A673 (cell line): Measurements from ENCODE around the gene IGF1. TPM values are rescaled to one million over a fixed set of nuclear protein-coding genes. Genes with fewer than 3 reads are reported as not detected.

Source experiments
- BruUV-seq: library from RNA; stranded (reverse); fragments of 400-500 nt; replicated peaks from 2 replicates; lab custom pipeline; 2021; lab: Mats Ljungman, UMichigan
- CTCF ChIA-PET: fragments of 300-600 bp; sonication (Branson Sonifier 250); formaldehyde crosslinking; loops from one replicate; lab custom pipeline; 2022; ENCODE audit warnings: antibody characterized with exemption; lab: Charles Lee
- POLR2A ChIA-PET: fragments of 300-600 bp; sonication (Branson Sonifier 250); formaldehyde crosslinking; loops from one replicate; lab custom pipeline; 2022; ENCODE audit warnings: antibody characterized with exemption; ENCODE audit not compliant: low non-redundant PET; lab: Charles Lee
- DNase-seq: peaks from one replicate; pipeline ENCODE4 v3.0.0-alpha.2; 2015; ENCODE audit warnings: low spot score
- H3K27ac ChIP-seq: fragments of 200-600 bp; sonication (generic); 2 replicates; pipeline ENCODE4 v1.5.1; 2016; ENCODE audit warnings: mixed run types, low read depth, mild to moderate bottlenecking, mixed read lengths, antibody characterized with exemption, low read length; ENCODE audit not compliant: poor library complexity, severe bottlenecking
- H3K27me3 ChIP-seq: fragments of 200-600 bp; sonication (generic); replicated peaks from 2 replicates; pipeline ENCODE4 v1.6.1; 2017; ENCODE audit warnings: mixed run types, low read depth, mild to moderate bottlenecking, mixed read lengths, antibody characterized with exemption, low read length; ENCODE audit not compliant: insufficient read depth, poor library complexity
- H3K36me3 ChIP-seq: fragments of 200-600 bp; sonication (generic); 2 replicates; pipeline ENCODE4 v1.6.1; 2016; ENCODE audit warnings: mixed run types, mild to moderate bottlenecking, mixed read lengths, antibody characterized with exemption, low read length; ENCODE audit not compliant: insufficient read depth, poor library complexity, severe bottlenecking
- H3K4me1 ChIP-seq: fragments of 200-600 bp; sonication (generic); 2 replicates; pipeline ENCODE4 v1.6.1; 2017; ENCODE audit warnings: mixed run types, mild to moderate bottlenecking, mixed read lengths, antibody characterized with exemption, low read length; ENCODE audit not compliant: insufficient read depth, poor library complexity, severe bottlenecking
- H3K4me3 ChIP-seq: fragments of 200-600 bp; sonication (generic); 2 replicates; pipeline ENCODE4 v1.5.1; 2016; ENCODE audit warnings: low read depth, mixed run types, mild to moderate bottlenecking, mixed read lengths, low read length; ENCODE audit not compliant: poor library complexity, severe bottlenecking
- H3K9me3 ChIP-seq: fragments of 200-600 bp; sonication (generic); 2 replicates; pipeline ENCODE4 v1.6.1; 2016; ENCODE audit warnings: mixed run types, low read depth, mild to moderate bottlenecking, mixed read lengths, antibody characterized with exemption, low read length; ENCODE audit not compliant: poor library complexity, severe bottlenecking
- EZH2 ChIP-seq: fragments of 200-600 bp; sonication (generic); IDR thresholded peaks from 2 replicates; pipeline ENCODE4 v1.6.1; 2017; ENCODE audit warnings: borderline replicate concordance, low read depth, mild to moderate bottlenecking, mixed read lengths, antibody characterized with exemption, low read length; ENCODE audit not compliant: poor library complexity, severe bottlenecking
- intact Hi-C: fragments of 100-400 bp; cut with micrococcal nuclease; formaldehyde crosslinking; loops from one replicate; pipeline ENCODE4 v1.10.0; 2022; ENCODE audit not compliant: unreplicated experiment
- total RNA-seq: library from RNA; stranded (reverse); gene quantifications from 2 replicates; pipeline ENCODE4 v1.2.3, GENCODE V29; 2021
- TF ChIP-seq, protein P1 (sequence below): fragments of 300-800, 200-600 bp; sonication (generic); conservative IDR thresholded peaks from 2 replicates; pipeline ENCODE4 v1.5.1; 2017; ENCODE audit warnings: low read depth, mild to moderate bottlenecking, antibody characterized with exemption, low read length, moderate library complexity, mixed read lengths

IGF1 gene
- total RNA-seq, 1 experiment from 2014 or later: 16.4 TPM

DNA sequence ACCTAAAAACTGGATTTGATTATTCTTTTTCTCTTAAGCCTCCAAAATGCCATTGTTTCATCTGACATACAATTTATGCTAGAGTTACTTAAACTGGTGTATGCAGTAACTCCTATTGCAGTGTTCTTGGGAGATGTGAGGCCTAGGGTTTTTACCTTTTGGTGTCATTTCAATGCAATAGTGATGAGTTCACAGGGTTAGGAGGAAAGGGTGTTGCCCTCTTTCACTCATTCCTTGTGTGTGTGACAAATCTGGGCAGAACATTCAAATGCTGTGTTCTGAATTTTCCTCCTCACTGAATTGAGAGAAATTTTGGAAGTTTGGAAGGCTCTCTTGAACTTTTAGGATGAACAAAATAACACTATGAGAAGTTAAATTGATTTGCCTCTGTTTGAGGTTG lies 69.9 kb downstream of the IGF1 start:
- intact Hi-C loops: no loop called here
- peaks cover 14% of the 10 kb centered on the region for H3K4me1 ChIP-seq
- no TSS peak for BruUV-seq
- no peaks in the 10 kb centered on the region for H3K36me3 ChIP-seq
- POLR2A ChIA-PET: no interaction called here
- DNase-seq: no peak
- H3K9me3 ChIP-seq: no peaks in the 10 kb centered on the region
- CTCF ChIA-PET: no interaction called here
- TF ChIP-seq, protein P1, sequence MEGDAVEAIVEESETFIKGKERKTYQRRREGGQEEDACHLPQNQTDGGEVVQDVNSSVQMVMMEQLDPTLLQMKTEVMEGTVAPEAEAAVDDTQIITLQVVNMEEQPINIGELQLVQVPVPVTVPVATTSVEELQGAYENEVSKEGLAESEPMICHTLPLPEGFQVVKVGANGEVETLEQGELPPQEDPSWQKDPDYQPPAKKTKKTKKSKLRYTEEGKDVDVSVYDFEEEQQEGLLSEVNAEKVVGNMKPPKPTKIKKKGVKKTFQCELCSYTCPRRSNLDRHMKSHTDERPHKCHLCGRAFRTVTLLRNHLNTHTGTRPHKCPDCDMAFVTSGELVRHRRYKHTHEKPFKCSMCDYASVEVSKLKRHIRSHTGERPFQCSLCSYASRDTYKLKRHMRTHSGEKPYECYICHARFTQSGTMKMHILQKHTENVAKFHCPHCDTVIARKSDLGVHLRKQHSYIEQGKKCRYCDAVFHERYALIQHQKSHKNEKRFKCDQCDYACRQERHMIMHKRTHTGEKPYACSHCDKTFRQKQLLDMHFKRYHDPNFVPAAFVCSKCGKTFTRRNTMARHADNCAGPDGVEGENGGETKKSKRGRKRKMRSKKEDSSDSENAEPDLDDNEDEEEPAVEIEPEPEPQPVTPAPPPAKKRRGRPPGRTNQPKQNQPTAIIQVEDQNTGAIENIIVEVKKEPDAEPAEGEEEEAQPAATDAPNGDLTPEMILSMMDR: no peak
- no peak for TF ChIP-seq EZH2
- H3K4me3 ChIP-seq: no peak overlapping the region
- no peak overlapping the region for H3K27ac ChIP-seq
- no peaks in the 10 kb centered on the region for H3K27me3 ChIP-seq

DNA sequence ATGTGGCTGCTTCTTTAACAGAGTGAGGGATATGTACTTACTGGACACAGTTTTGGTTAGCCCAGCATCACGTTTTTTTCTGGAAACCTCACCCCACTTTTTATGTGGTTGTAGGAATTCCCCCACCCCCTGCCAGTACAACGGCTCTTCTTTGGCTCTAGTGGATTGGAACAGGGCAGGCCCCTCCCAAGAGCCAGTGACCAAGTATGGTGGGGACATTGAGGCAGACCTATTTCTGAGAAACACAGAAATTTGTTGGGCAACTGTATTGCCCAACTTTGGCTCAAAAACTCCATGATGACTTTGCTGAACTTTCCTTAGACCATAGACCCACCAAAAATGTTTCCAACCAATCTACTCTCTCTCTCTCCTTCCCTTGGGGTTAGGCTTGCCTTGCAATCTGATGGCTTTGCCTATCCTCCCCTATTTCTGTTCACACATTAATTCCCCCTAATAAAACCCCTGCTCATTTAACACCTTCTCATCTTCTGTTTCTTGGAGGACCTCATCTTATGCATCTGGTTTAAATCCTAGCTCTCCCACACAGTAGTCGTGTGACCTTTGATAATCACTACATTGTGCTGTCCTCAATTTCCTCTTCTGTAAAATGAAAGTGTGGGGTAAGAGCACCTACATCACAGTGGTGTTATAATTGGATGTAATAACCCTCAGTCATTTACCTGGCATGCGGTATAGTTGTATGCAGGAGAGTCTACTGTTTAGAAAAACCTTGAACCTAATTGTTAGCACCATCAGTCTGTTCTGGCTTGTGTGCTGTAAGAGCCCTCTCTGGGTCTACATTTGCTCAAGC lies 71.7 kb downstream of the IGF1 start:
- intact Hi-C loops: no loop called here
- H3K9me3 ChIP-seq: no peaks in the 10 kb centered on the region
- ChIA-PET POLR2A (no interaction called here), CTCF (no interaction called here)
- H3K4me1 ChIP-seq: peaks cover 11% of the 10 kb centered on the region
- no peak overlapping the region for H3K27ac ChIP-seq
- no peaks in the 10 kb centered on the region for H3K36me3 ChIP-seq
- TF ChIP-seq EZH2: no peak
- TF ChIP-seq, protein P1: no peak
- H3K27me3 ChIP-seq: no peaks in the 10 kb centered on the region
- DNase-seq: no peak
- H3K4me3 ChIP-seq: no peak overlapping the region
- no TSS peak for BruUV-seq

DNA sequence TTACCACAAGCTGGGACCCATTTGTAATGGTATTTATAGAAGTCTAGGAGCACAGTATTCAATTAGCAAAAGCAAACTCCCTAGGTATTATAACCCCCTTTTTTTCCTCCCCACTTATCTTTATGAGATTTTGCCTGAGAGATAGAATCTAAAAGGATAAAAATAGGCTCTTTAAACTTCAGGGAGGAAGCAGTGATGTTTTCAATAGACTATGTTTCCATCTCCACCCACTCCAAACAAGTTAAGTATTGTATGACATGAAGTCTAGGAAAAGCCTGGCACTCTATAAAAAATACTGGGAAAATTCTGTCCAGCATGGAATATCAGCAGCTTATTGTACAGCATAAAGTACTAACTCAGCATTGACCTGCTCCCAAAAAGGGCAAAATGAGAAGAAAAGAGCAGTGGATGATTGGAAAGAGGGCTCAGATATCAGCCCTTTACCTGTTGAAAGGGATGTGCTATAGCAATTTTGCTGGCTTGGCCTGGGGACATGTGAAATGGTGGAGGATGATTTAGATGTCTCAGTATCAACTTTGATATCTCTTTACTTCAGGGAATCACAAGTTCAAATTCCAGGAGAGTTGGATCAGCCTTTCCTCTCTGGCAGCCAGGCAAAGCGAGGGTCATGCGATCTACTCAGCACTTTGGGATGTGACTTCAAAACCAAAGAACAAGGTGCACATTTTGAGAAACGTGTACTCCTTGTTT lies 72.4 kb downstream of the IGF1 start:
- TF ChIP-seq, protein P1: no peak
- no peak for TF ChIP-seq EZH2
- H3K4me1 ChIP-seq: peaks cover 11% of the 10 kb centered on the region
- intact Hi-C loops: no loop called here
- ChIA-PET CTCF (no interaction called here), POLR2A (no interaction called here)
- no peaks in the 10 kb centered on the region for H3K9me3 ChIP-seq
- no peak overlapping the region for H3K27ac ChIP-seq
- H3K4me3 ChIP-seq: no peak overlapping the region
- BruUV-seq: no TSS peak
- no peaks in the 10 kb centered on the region for H3K36me3 ChIP-seq
- no peaks in the 10 kb centered on the region for H3K27me3 ChIP-seq
- DNase-seq: no peak
